Cerebellar cortex (tissue), 1 donor: Measurements from ENCODE around the gene LPCAT4.

ENCODE experiments used
- DNase-seq: peaks from one replicate; pipeline ENCODE4 v3.0.0-alpha.2; 2015; ENCODE audit warnings: low spot score

The LPCAT4 gene

GRCh38 chr15:34336991-34337556 is 29.9 kb downstream of the LPCAT4 start:
- peak; percentile 40 for DNase-seq

- peak; percentile 21 for DNase-seq
Measured at GRCh38 chr15:34336231-34336990, 30.6 kb downstream of the LPCAT4 start.

GRCh38 chr15:34335176-34336032 is 31.6 kb downstream of the LPCAT4 start:
- DNase-seq, result no peak

GRCh38 chr15:34334672-34335071 is 32.3 kb downstream of the LPCAT4 start:
- no peak for DNase-seq

- DNase-seq, result no peak
Measured at GRCh38 chr15:34332553-34333120, 34.4 kb downstream of the LPCAT4 start.

- DNase-seq, result no peak
Measured at GRCh38 chr15:34331809-34332208, 35.2 kb downstream of the LPCAT4 start.

- no peak for DNase-seq
Measured at GRCh38 chr15:34330279-34330678, 36.7 kb downstream of the LPCAT4 start.

GRCh38 chr15:34329006-34329405 is 38.0 kb downstream of the LPCAT4 start:
- DNase-seq, result no peak

- no peak for DNase-seq
Measured at GRCh38 chr15:34327906-34328305, 39.1 kb downstream of the LPCAT4 start.

- DNase-seq, result no peak
Measured at GRCh38 chr15:34325368-34325767, 41.6 kb downstream of the LPCAT4 start.

- no peak for DNase-seq
Measured at GRCh38 chr15:34324933-34325332, 42.1 kb downstream of the LPCAT4 start.

- DNase-seq, result no peak
Measured at GRCh38 chr15:34323217-34323616, 43.8 kb downstream of the LPCAT4 start.

GRCh38 chr15:34318277-34319079 is 48.5 kb downstream of the LPCAT4 start:
- no peak for DNase-seq

GRCh38 chr15:34314491-34315490 is 52.2 kb downstream of the LPCAT4 start:
- DNase-seq, result no peak

GRCh38 chr15:34311563-34311962 is 55.4 kb downstream of the LPCAT4 start:
- no peak for DNase-seq
